GM19043 (cell line): ENCODE data around the gene FGF18.

Experiments used
- ATAC-seq: cut with Tn5 transposase; IDR thresholded peaks from one replicate; pipeline ENCODE4 v1.9.1; 2021; ENCODE audit warnings: low read depth; ENCODE audit not compliant: unreplicated experiment

FGF18 gene

GRCh38 chr5:171421331-171422262 is 2.1 kb downstream of the FGF18 start:
- ATAC-seq: no peak

- no peak for ATAC-seq
These were observed 3.0 kb downstream of the FGF18 start for GRCh38 chr5:171422495-171422894.

GRCh38 chr5:171422902-171423663 is 3.6 kb downstream of the FGF18 start:
- ATAC-seq: no peak

- ATAC-seq: no peak
These were observed 5.3 kb downstream of the FGF18 start for GRCh38 chr5:171424726-171425125.

GRCh38 chr5:171425596-171426244 is 6.3 kb downstream of the FGF18 start:
- ATAC-seq: no peak

GRCh38 chr5:171426266-171426665 is 6.8 kb downstream of the FGF18 start:
- no peak for ATAC-seq

GRCh38 chr5:171426680-171427079 is 7.2 kb downstream of the FGF18 start:
- no peak for ATAC-seq

- ATAC-seq: no peak
These were observed 8.1 kb downstream of the FGF18 start for GRCh38 chr5:171427318-171428167.

- ATAC-seq: no peak
These were observed 8.8 kb downstream of the FGF18 start for GRCh38 chr5:171428168-171428696.

GRCh38 chr5:171428809-171429542 is 9.5 kb downstream of the FGF18 start:
- ATAC-seq: no peak

GRCh38 chr5:171429543-171429910 is 10.1 kb downstream of the FGF18 start:
- no peak for ATAC-seq

- ATAC-seq: no peak
These were observed 11.9 kb downstream of the FGF18 start for GRCh38 chr5:171431251-171431777.

- ATAC-seq: no peak
These were observed 12.6 kb downstream of the FGF18 start for GRCh38 chr5:171432076-171432475.

GRCh38 chr5:171432583-171433351 is 13.3 kb downstream of the FGF18 start:
- no peak for ATAC-seq

GRCh38 chr5:171433352-171433698 is 13.9 kb downstream of the FGF18 start:
- no peak for ATAC-seq

- no peak for ATAC-seq
These were observed 14.7 kb downstream of the FGF18 start for GRCh38 chr5:171433982-171434676.

GRCh38 chr5:171434874-171435273 is 15.4 kb downstream of the FGF18 start:
- no peak for ATAC-seq

- no peak for ATAC-seq
These were observed 16.5 kb downstream of the FGF18 start for GRCh38 chr5:171435908-171436307.
